GM23338 (cell line): ENCODE measurements around the gene CLSTN2. TPM values are rescaled to one million over a fixed set of nuclear protein-coding genes. Genes with fewer than 3 reads are reported as not detected.

Source experiments
- ATAC-seq: fragments of 200-7000 bp; cut with Tn5 transposase; 3 replicates; pipeline ENCODE4 v1.9.1; 2020
- DNase-seq: peaks from one replicate; pipeline ENCODE4 v3.0.0-alpha.2; 2015; ENCODE audit warnings: low spot score
- H2AFZ ChIP-seq: fragments of 200-600 bp; sonication (generic); 2 replicates; pipeline ENCODE4 v1.8.0; 2016; ENCODE audit warnings: antibody characterized with exemption, mild to moderate bottlenecking, moderate library complexity
- H3F3A ChIP-seq: fragments of 200-600 bp; sonication (generic); replicated peaks from 2 replicates; pipeline ENCODE4 v1.8.0; 2017; ENCODE audit warnings: antibody characterized with exemption, mixed run types, low read depth
- H3K27ac ChIP-seq: fragments of 200-600 bp; sonication (generic); 2 replicates; pipeline ENCODE4 v1.6.1; 2016; ENCODE audit warnings: low read depth
- H3K27me3 ChIP-seq: fragments of 200-600 bp; sonication (generic); 2 replicates; pipeline ENCODE4 v1.8.0; 2016; ENCODE audit warnings: mild to moderate bottlenecking, mixed run types, moderate library complexity; ENCODE audit not compliant: insufficient read depth
- H3K36me3 ChIP-seq: fragments of 200-600 bp; sonication (generic); 2 replicates; pipeline ENCODE4 v1.8.0; 2016; ENCODE audit warnings: mild to moderate bottlenecking; ENCODE audit not compliant: insufficient read depth
- H3K4me1 ChIP-seq: fragments of 200-600 bp; sonication (generic); 2 replicates; pipeline ENCODE4 v1.8.0; 2016; ENCODE audit warnings: mild to moderate bottlenecking, moderate library complexity; ENCODE audit not compliant: insufficient read depth
- H3K4me2 ChIP-seq: fragments of 200-600 bp; sonication (generic); 2 replicates; pipeline ENCODE4 v1.7.1; 2017; ENCODE audit warnings: mixed run types
- H3K4me3 ChIP-seq: fragments of 200-600 bp; sonication (generic); 2 replicates; pipeline ENCODE4 v1.6.1; 2016; ENCODE audit warnings: mixed run types
- H3K79me2 ChIP-seq: fragments of 200-600 bp; sonication (generic); replicated peaks from 2 replicates; pipeline ENCODE4 v1.8.0; 2017; ENCODE audit warnings: mild to moderate bottlenecking; ENCODE audit not compliant: insufficient read depth
- H3K9me2 ChIP-seq: fragments of 200-600 bp; sonication (generic); 2 replicates; pipeline ENCODE4 v1.8.0; 2017; ENCODE audit not compliant: insufficient read depth
- H4K20me1 ChIP-seq: fragments of 200-600 bp; sonication (generic); replicated peaks from 2 replicates; pipeline ENCODE4 v1.8.0; 2017; ENCODE audit warnings: mild to moderate bottlenecking; ENCODE audit not compliant: insufficient read depth
- H3K27ac Mint-ChIP-seq: 2 replicates; pipeline ENCODE4 v1.8.0; 2020; ENCODE audit warnings: inconsistent platforms, mild to moderate bottlenecking, moderate library complexity, mixed read lengths
- H3K27me3 Mint-ChIP-seq: 3 replicates; pipeline ENCODE4 v1.8.0; 2022; ENCODE audit warnings: low read depth, mild to moderate bottlenecking, moderate library complexity, mixed read lengths, inconsistent platforms; ENCODE audit not compliant: insufficient read depth, poor library complexity
- H3K36me3 Mint-ChIP-seq: 3 replicates; pipeline ENCODE4 v1.8.0; 2021; ENCODE audit warnings: low read depth, mild to moderate bottlenecking, inconsistent platforms, moderate library complexity, mixed read lengths
- H3K4me1 Mint-ChIP-seq: 3 replicates; pipeline ENCODE4 v1.8.0; 2020; ENCODE audit warnings: mild to moderate bottlenecking, inconsistent platforms, mixed read lengths
- H3K4me3 Mint-ChIP-seq: 3 replicates; pipeline ENCODE4 v1.8.0; 2021; ENCODE audit warnings: moderate library complexity, mild to moderate bottlenecking, inconsistent platforms, mixed read lengths
- H3K9me3 Mint-ChIP-seq: 3 replicates; pipeline ENCODE4 v1.8.0; 2020; ENCODE audit warnings: moderate library complexity, mild to moderate bottlenecking, inconsistent platforms, mixed read lengths
- CREB1 ChIP-seq: fragments of 250-450 bp; sonication (Bioruptor Pico); IDR thresholded peaks from 2 replicates; pipeline ENCODE4 v1.5.0; 2020; ENCODE audit warnings: low read depth, mild to moderate bottlenecking, moderate library complexity
- EZH2 ChIP-seq: fragments of 200-600 bp; sonication (generic); IDR thresholded peaks from one replicate; pipeline ENCODE4 v1.8.0; 2017; ENCODE audit warnings: antibody characterized with exemption, mild to moderate bottlenecking, low read depth; ENCODE audit not compliant: unreplicated experiment
- EZH2phosphoT487 ChIP-seq: fragments of 200-600 bp; sonication (generic); IDR thresholded peaks from one replicate; pipeline ENCODE4 v1.8.1; 2018; ENCODE audit warnings: antibody characterized with exemption; ENCODE audit not compliant: unreplicated experiment
- JUNB ChIP-seq: IDR thresholded peaks from one replicate; pipeline ENCODE4 v1.6.1; 2016; ENCODE audit warnings: antibody characterized with exemption; ENCODE audit not compliant: unreplicated experiment
- NANOG ChIP-seq: IDR thresholded peaks from 2 replicates; pipeline ENCODE4 v1.6.1; 2016; ENCODE audit warnings: antibody characterized with exemption, borderline replicate concordance
- POLR2AphosphoS5 ChIP-seq: IDR thresholded peaks from 2 replicates; pipeline ENCODE4 v1.6.1; 2016; ENCODE audit warnings: antibody characterized with exemption, low read depth
- STAT1 ChIP-seq: IDR thresholded peaks from one replicate; pipeline ENCODE4 v1.6.1; 2016; ENCODE audit warnings: antibody characterized with exemption; ENCODE audit not compliant: unreplicated experiment
- ZNF114 ChIP-seq: fragments of 250-450 bp; sonication (Bioruptor Pico); IDR thresholded peaks from 2 replicates; pipeline ENCODE4 v1.5.0; 2020; ENCODE audit warnings: mild to moderate bottlenecking, moderate library complexity
- ZNF331 ChIP-seq: fragments of 250-450 bp; sonication (Bioruptor Pico); IDR thresholded peaks from 2 replicates; pipeline ENCODE4 v1.5.0; 2020; ENCODE audit warnings: low read depth, mild to moderate bottlenecking, moderate library complexity
- polyA plus RNA-seq: library from polyadenylated mRNA; unstranded; fragments of >200 nt; fragmentation: Nextera tagmentation; extraction: Ambion mirVana; gene quantifications from 2 replicates; pipeline ENCODE4 v1.2.1, GENCODE V29; 2016
- total RNA-seq: library from RNA; depleted of rRNA; stranded (reverse); fragments of >200 nt; shearing (Covaris generic); gene quantifications from 2 replicates; pipeline ENCODE4 v1.2.3, GENCODE V29; 2014
- TF ChIP-seq, protein P1 (sequence below): IDR thresholded peaks from 2 replicates; pipeline ENCODE4 v1.6.1; 2016; ENCODE audit warnings: antibody characterized with exemption
- TF ChIP-seq, protein P2 (sequence below), 2 experiments: fragments of 200-600 bp in 1 of 2; sonication (generic) in 1 of 2; conservative IDR thresholded peaks; 2 replicates each; pipeline versions ENCODE4 v1.5.1 to v1.6.1; 2016 to 2017; ENCODE audit warnings: antibody characterized with exemption in 2 of 2, low read depth in 2 of 2, mild to moderate bottlenecking in 2 of 2, moderate library complexity in 1 of 2
- TF ChIP-seq, protein P3 (sequence below): IDR thresholded peaks from one replicate; pipeline ENCODE4 v1.6.1; 2018; ENCODE audit warnings: antibody characterized with exemption; ENCODE audit not compliant: unreplicated experiment
- TF ChIP-seq, protein P4 (sequence below): fragments of 250-450 bp; sonication (Bioruptor Pico); IDR thresholded peaks from 2 replicates; pipeline ENCODE4 v1.5.0; 2020; ENCODE audit warnings: mild to moderate bottlenecking, moderate library complexity

CLSTN2 gene
- total and polyA plus RNA-seq, 2 experiments from 2014 or later = 0.11 to 0.83 TPM

DNA sequence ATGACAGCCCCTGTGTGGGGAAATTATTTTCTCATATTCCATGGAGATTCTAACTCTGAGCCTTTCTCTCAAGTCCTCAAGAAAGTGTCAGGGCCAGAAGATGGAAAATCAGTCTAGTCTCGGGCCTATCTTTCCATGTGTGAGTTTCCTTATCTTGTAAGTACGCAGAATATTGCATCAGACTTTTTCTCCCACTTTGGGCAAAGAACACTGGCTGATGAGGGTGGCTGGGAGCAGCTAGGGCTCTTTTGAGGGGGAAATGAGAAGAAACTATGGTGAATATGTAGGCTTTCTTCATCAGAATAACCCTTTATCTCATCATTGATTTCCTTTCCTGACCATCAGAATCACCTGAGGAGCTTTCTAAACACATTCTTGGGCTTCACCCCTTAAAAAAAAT lies 264.0 kb downstream of the CLSTN2 start:
- Histone ChIP-seq H3K4me3 (no peak overlapping the region), H3K27ac (no peak overlapping the region), H3K36me3 (no peaks in the 10 kb centered on the region), H2AFZ (peak overlapping the region; percentile 99), H3K27me3 (no peaks in the 10 kb centered on the region), H3K4me1 (peaks cover 33% of the 10 kb centered on the region), H3K79me2 (no peaks in the 10 kb centered on the region), H3F3A (no peaks in the 10 kb centered on the region), H4K20me1 (no peaks in the 10 kb centered on the region), H3K4me2 (no peak overlapping the region), H3K9me2 (peaks cover 29% of the 10 kb centered on the region)
- Mint-ChIP-seq H3K4me3 (no peak overlapping the region), H3K27ac (peak overlapping the region; percentile 76; the same call in 1 of the 2 replicates), H3K9me3 (0 out of 3 replicates have a peak, but pooled peaks cover 3% of the 10 kb centered on the region), H3K4me1 (peaks cover 41% of the 10 kb centered on the region), H3K27me3 (peaks cover 4% of the 10 kb centered on the region), H3K36me3 (peaks cover 3% of the 10 kb centered on the region; the same call in 2 of the 3 replicates)
- no peak for DNase-seq
- TF ChIP-seq EZH2 = no peak
- no peak for TF ChIP-seq ZNF114 (CRISPR knock-in tag)
- no peak for TF ChIP-seq ZNF331
- no peak for TF ChIP-seq CREB1 (CRISPR knock-in tag)
- no peak for TF ChIP-seq POLR2AphosphoS5
- TF ChIP-seq, protein P1, sequence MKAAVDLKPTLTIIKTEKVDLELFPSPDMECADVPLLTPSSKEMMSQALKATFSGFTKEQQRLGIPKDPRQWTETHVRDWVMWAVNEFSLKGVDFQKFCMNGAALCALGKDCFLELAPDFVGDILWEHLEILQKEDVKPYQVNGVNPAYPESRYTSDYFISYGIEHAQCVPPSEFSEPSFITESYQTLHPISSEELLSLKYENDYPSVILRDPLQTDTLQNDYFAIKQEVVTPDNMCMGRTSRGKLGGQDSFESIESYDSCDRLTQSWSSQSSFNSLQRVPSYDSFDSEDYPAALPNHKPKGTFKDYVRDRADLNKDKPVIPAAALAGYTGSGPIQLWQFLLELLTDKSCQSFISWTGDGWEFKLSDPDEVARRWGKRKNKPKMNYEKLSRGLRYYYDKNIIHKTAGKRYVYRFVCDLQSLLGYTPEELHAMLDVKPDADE = no peak
- no peak for TF ChIP-seq STAT1
- TF ChIP-seq JUNB = no peak
- TF ChIP-seq NANOG = no peak
- TF ChIP-seq, protein P2, sequence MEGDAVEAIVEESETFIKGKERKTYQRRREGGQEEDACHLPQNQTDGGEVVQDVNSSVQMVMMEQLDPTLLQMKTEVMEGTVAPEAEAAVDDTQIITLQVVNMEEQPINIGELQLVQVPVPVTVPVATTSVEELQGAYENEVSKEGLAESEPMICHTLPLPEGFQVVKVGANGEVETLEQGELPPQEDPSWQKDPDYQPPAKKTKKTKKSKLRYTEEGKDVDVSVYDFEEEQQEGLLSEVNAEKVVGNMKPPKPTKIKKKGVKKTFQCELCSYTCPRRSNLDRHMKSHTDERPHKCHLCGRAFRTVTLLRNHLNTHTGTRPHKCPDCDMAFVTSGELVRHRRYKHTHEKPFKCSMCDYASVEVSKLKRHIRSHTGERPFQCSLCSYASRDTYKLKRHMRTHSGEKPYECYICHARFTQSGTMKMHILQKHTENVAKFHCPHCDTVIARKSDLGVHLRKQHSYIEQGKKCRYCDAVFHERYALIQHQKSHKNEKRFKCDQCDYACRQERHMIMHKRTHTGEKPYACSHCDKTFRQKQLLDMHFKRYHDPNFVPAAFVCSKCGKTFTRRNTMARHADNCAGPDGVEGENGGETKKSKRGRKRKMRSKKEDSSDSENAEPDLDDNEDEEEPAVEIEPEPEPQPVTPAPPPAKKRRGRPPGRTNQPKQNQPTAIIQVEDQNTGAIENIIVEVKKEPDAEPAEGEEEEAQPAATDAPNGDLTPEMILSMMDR (conservative IDR thresholded peaks at IDR 0.05; ENCODE audit: low read depth in 2 of 2) = no peak
- no peak for TF ChIP-seq EZH2phosphoT487
- TF ChIP-seq, protein P3, sequence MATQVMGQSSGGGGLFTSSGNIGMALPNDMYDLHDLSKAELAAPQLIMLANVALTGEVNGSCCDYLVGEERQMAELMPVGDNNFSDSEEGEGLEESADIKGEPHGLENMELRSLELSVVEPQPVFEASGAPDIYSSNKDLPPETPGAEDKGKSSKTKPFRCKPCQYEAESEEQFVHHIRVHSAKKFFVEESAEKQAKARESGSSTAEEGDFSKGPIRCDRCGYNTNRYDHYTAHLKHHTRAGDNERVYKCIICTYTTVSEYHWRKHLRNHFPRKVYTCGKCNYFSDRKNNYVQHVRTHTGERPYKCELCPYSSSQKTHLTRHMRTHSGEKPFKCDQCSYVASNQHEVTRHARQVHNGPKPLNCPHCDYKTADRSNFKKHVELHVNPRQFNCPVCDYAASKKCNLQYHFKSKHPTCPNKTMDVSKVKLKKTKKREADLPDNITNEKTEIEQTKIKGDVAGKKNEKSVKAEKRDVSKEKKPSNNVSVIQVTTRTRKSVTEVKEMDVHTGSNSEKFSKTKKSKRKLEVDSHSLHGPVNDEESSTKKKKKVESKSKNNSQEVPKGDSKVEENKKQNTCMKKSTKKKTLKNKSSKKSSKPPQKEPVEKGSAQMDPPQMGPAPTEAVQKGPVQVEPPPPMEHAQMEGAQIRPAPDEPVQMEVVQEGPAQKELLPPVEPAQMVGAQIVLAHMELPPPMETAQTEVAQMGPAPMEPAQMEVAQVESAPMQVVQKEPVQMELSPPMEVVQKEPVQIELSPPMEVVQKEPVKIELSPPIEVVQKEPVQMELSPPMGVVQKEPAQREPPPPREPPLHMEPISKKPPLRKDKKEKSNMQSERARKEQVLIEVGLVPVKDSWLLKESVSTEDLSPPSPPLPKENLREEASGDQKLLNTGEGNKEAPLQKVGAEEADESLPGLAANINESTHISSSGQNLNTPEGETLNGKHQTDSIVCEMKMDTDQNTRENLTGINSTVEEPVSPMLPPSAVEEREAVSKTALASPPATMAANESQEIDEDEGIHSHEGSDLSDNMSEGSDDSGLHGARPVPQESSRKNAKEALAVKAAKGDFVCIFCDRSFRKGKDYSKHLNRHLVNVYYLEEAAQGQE = no peak
- TF ChIP-seq, protein P4, sequence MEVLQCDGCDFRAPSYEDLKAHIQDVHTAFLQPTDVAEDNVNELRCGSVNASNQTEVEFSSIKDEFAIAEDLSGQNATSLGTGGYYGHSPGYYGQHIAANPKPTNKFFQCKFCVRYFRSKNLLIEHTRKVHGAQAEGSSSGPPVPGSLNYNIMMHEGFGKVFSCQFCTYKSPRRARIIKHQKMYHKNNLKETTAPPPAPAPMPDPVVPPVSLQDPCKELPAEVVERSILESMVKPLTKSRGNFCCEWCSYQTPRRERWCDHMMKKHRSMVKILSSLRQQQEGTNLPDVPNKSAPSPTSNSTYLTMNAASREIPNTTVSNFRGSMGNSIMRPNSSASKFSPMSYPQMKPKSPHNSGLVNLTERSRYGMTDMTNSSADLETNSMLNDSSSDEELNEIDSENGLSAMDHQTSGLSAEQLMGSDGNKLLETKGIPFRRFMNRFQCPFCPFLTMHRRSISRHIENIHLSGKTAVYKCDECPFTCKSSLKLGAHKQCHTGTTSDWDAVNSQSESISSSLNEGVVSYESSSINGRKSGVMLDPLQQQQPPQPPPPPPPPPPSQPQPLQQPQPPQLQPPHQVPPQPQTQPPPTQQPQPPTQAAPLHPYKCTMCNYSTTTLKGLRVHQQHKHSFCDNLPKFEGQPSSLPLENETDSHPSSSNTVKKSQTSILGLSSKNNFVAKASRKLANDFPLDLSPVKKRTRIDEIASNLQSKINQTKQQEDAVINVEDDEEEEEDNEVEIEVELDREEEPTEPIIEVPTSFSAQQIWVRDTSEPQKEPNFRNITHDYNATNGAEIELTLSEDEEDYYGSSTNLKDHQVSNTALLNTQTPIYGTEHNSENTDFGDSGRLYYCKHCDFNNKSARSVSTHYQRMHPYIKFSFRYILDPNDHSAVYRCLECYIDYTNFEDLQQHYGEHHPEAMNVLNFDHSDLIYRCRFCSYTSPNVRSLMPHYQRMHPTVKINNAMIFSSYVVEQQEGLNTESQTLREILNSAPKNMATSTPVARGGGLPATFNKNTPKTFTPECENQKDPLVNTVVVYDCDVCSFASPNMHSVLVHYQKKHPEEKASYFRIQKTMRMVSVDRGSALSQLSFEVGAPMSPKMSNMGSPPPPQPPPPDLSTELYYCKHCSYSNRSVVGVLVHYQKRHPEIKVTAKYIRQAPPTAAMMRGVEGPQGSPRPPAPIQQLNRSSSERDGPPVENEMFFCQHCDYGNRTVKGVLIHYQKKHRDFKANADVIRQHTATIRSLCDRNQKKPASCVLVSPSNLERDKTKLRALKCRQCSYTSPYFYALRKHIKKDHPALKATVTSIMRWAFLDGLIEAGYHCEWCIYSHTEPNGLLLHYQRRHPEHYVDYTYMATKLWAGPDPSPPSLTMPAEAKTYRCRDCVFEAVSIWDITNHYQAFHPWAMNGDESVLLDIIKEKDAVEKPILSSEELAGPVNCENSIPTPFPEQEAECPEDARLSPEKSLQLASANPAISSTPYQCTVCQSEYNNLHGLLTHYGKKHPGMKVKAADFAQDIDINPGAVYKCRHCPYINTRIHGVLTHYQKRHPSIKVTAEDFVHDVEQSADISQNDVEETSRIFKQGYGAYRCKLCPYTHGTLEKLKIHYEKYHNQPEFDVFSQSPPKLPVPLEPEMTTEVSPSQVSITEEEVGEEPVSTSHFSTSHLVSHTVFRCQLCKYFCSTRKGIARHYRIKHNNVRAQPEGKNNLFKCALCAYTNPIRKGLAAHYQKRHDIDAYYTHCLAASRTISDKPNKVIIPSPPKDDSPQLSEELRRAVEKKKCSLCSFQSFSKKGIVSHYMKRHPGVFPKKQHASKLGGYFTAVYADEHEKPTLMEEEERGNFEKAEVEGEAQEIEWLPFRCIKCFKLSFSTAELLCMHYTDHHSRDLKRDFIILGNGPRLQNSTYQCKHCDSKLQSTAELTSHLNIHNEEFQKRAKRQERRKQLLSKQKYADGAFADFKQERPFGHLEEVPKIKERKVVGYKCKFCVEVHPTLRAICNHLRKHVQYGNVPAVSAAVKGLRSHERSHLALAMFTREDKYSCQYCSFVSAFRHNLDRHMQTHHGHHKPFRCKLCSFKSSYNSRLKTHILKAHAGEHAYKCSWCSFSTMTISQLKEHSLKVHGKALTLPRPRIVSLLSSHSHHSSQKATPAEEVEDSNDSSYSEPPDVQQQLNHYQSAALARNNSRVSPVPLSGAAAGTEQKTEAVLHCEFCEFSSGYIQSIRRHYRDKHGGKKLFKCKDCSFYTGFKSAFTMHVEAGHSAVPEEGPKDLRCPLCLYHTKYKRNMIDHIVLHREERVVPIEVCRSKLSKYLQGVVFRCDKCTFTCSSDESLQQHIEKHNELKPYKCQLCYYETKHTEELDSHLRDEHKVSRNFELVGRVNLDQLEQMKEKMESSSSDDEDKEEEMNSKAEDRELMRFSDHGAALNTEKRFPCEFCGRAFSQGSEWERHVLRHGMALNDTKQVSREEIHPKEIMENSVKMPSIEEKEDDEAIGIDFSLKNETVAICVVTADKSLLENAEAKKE = no peak
- ATAC-seq = no peak
